Right lobe of liver (tissue), 6 donors: ENCODE measurements around the gene RNF157. TPM values are rescaled to one million over a fixed set of nuclear protein-coding genes. Genes with fewer than 3 reads are reported as not detected.

ENCODE experiments used
- ATAC-seq, 4 donors: fragments of 200-7000 bp; cut with Tn5 transposase; one replicate each; pipeline ENCODE4 v1.9.1; 2020; ENCODE audit warnings: mild to moderate bottlenecking in 4 of 4, moderate library complexity in 4 of 4
- DNase-seq, 3 donors: peaks; one replicate each; pipeline ENCODE4 v3.0.0-alpha.2; 2020
- H3K27ac ChIP-seq, 3 donors: fragments of 200-600 bp; one replicate each; pipeline ENCODE4 v1.8.0; 2022
- H3K27me3 ChIP-seq, 2 donors: fragments of 200-600 bp; one replicate each; pipeline ENCODE4 v1.8.0; 2022
- H3K36me3 ChIP-seq, 4 donors: fragments of 200-600 bp; sonication (generic) in 1 of 4; one replicate each; pipeline versions ENCODE4 v1.5.1 to v1.8.0; 2017 to 2022; ENCODE audit warnings: control low read depth in 1 of 4
- H3K4me1 ChIP-seq, 4 donors: fragments of 200-600 bp; sonication (generic) in 1 of 4; one replicate each; pipeline versions ENCODE4 v1.5.1 to v1.8.0; 2017 to 2022; ENCODE audit warnings: control low read depth in 1 of 4
- H3K4me3 ChIP-seq, 3 donors: fragments of 200-600 bp; one replicate each; pipeline ENCODE4 v1.8.0; 2022
- H3K9me3 ChIP-seq, 4 donors: fragments of 200-600 bp; sonication (generic) in 1 of 4; one replicate each; pipeline versions ENCODE4 v1.5.1 to v1.8.0; 2017 to 2022; ENCODE audit warnings: control low read depth in 1 of 4
- POLR2A ChIP-seq: fragments of 450-650 bp; IDR thresholded peaks from one replicate; pipeline ENCODE4 v1.6.1; 2017; ENCODE audit warnings: antibody characterized with exemption, mild to moderate bottlenecking
- WGBS: methylation state at CpG from one replicate; pipeline ENCODE4 v1.1.6; 2018; ENCODE audit warnings: low coverage, low lambda C conversion rate; ENCODE audit not compliant: insufficient coverage; ENCODE audit errors: missing lambda C conversion rate; 5-methylcytosine and 5-hydroxymethylcytosine counted together
- intact Hi-C, 2 donors: fragments of 100-400 bp; cut with DNase I; formaldehyde crosslinking; loops; one replicate each; pipeline versions ENCODE4 v1.11.2 to v1.14.1; 2022
- total RNA-seq, 6 experiments: library from RNA; depleted of rRNA in 2 of 6; stranded (reverse); fragments of >200 nt in 2 of 6; fragmentation: NEBNext Ultra II Directional in 3 of 6; extraction: Animal tissue kit (Norgen Biotek cat#: 25700) in 3 of 6; gene quantifications; one replicate each; pipeline versions ENCODE4 v1.1.0 to v1.2.4, GENCODE V29; 2016 to 2023
- TF ChIP-seq, protein P1 (sequence below), 4 donors: fragments of 200-600 bp in 3 of 4; fragments of 450-650 bp in 1 of 4; IDR thresholded peaks; one replicate each; pipeline versions ENCODE4 v1.5.1 to v1.8.0; 2016 to 2022; ENCODE audit warnings: antibody characterized with exemption in 4 of 4, mild to moderate bottlenecking in 2 of 4
- donor health status: DM: no; HTN: yes; CAD: no.
- donor health status: DM: no; HTN: no; CAD: no.
- donor health status: DM: no; HTN: no; CAD: no.
- donor health status: DM: no; HTN: yes; CAD: no.
- donor health status: DM: no; HTN: yes; CAD: no.

Gene RNF157
- total RNA-seq, 6 experiments from 2014 or later, result 0.39 to 14.5 (median 6.0) TPM

DNA sequence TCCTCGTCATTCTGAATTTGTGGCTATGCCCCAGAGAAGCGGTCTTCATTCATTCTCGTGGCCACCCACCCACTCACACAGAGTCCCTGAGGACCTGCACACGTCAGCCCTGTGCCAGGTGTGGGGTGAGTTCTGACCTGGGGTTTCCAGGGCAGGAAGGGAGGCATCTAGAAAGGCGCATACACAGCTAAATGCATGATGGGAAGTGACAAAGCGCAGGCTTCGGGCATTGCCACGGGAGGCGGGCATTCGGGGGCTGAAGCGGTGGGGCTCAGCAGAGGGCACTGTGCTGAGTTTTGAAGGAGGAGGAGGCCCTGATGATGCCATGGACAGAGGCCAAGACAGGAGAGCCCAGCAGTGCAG, 35.8 kb upstream of the RNF157 start:
- Histone ChIP-seq H3K27ac (no peak overlapping the region), H3K4me3 (no peak overlapping the region), H3K36me3 (no peaks in the 10 kb centered on the region), H3K9me3 (no peaks in the 10 kb centered on the region), H3K4me1 (peaks cover 0 to 13% (median 4%) of the 10 kb centered on the region in 4 donors), H3K27me3 (no peaks in the 10 kb centered on the region)
- no peak for DNase-seq
- WGBS, result 85% methylated on average over 6 of the region's 11 CpGs
- TF ChIP-seq, protein P1, sequence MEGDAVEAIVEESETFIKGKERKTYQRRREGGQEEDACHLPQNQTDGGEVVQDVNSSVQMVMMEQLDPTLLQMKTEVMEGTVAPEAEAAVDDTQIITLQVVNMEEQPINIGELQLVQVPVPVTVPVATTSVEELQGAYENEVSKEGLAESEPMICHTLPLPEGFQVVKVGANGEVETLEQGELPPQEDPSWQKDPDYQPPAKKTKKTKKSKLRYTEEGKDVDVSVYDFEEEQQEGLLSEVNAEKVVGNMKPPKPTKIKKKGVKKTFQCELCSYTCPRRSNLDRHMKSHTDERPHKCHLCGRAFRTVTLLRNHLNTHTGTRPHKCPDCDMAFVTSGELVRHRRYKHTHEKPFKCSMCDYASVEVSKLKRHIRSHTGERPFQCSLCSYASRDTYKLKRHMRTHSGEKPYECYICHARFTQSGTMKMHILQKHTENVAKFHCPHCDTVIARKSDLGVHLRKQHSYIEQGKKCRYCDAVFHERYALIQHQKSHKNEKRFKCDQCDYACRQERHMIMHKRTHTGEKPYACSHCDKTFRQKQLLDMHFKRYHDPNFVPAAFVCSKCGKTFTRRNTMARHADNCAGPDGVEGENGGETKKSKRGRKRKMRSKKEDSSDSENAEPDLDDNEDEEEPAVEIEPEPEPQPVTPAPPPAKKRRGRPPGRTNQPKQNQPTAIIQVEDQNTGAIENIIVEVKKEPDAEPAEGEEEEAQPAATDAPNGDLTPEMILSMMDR (IDR thresholded peaks at IDR 0.05), result no peak
- no peak for TF ChIP-seq POLR2A
- intact Hi-C loops, result no loop called here
- no peak for ATAC-seq

- no peak overlapping the region for H3K27ac ChIP-seq
- DNase-seq, result peak in 2 of 3 donors; percentile 47 to 55
- no peaks in the 10 kb centered on the region for H3K27me3 ChIP-seq
- ATAC-seq, result no peak
- intact Hi-C loops, result no loop called here
- H3K4me1 ChIP-seq, result peaks cover 0 to 17% (median 6%) of the 10 kb centered on the region in 4 donors
- WGBS, result no CpG with 5 or more reads among the region's 22 CpGs
- H3K9me3 ChIP-seq, result no peaks in the 10 kb centered on the region
- H3K4me3 ChIP-seq, result no peak overlapping the region
- no peaks in the 10 kb centered on the region for H3K36me3 ChIP-seq
- TF ChIP-seq POLR2A, result no peak
- TF ChIP-seq, protein P1 (IDR thresholded peaks at IDR 0.05), result no peak
Observed at GRCh38 chr17:76275382-76276068, 35.2 kb upstream of the RNF157 start.

- intact Hi-C loops, result no loop called here
- Histone ChIP-seq H3K4me1 (peaks cover 0 to 17% (median 6%) of the 10 kb centered on the region in 4 donors), H3K27me3 (no peaks in the 10 kb centered on the region), H3K9me3 (no peaks in the 10 kb centered on the region), H3K36me3 (no peaks in the 10 kb centered on the region), H3K27ac (no peak overlapping the region), H3K4me3 (no peak overlapping the region)
- DNase-seq, result peak in 1 of 3 donors; percentile 43
- ATAC-seq, result no peak
- WGBS, result 19% methylated on average over 4 of the region's 21 CpGs
- TF ChIP-seq, protein P1 (IDR thresholded peaks at IDR 0.05), result no peak
- TF ChIP-seq POLR2A, result no peak
Observed at GRCh38 chr17:76274112-76274956, 34.0 kb upstream of the RNF157 start.

DNA sequence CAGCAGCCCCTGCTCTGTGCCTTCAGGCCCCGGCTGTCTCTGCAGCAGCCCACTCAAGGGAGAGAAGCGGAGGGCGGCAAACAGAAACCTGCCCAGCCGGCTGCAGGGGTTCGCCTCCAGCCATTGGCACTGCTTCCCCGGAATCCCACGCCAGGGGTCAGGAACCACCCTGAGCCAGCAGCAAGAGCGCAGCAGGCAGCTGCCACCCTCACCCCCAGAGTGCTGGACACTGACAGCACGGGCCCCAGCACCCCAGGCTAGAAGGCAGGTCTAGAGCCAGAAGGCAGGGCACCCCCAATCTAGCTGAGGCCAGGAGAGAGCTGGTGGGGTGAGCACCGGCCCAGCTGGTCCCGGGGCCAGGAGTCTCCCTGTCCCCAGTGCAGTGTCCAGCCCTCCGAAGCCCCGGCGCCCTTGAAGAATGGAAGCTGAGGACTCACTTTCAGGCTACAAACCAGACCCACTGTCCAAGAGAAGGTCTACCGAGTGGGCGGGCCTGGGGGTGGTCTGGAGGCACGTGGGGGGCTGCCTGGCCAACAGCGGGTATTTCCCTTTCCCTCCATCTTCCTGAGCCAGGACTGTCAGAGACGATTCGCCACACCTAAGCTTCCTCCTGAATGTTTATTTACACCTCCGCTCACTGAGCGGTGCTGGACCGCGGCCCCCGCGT, 33.3 kb upstream of the RNF157 start:
- 100% methylated on average over 4 of the region's 26 CpGs for WGBS
- peak in 1 of 3 donors; percentile 48 for DNase-seq
- Histone ChIP-seq H3K27ac (no peak overlapping the region), H3K9me3 (no peaks in the 10 kb centered on the region), H3K36me3 (no peaks in the 10 kb centered on the region), H3K27me3 (no peaks in the 10 kb centered on the region), H3K4me3 (no peak overlapping the region), H3K4me1 (peaks cover 0 to 21% (median 6%) of the 10 kb centered on the region in 4 donors)
- TF ChIP-seq, protein P1 (IDR thresholded peaks at IDR 0.05), result no peak
- ATAC-seq, result peak in 1 of 4 donors; percentile 3
- intact Hi-C loops, result no loop called here
